Body of pancreas (tissue), 4 donors: ENCODE results near the gene MGAT5.

Source experiments
- POLR2A ChIP-seq, 3 donors: fragments of 450-650 bp; IDR thresholded peaks; one replicate each; pipeline ENCODE4 v1.6.1; 2016; ENCODE audit warnings: antibody characterized with exemption in 3 of 3, mild to moderate bottlenecking in 2 of 3
- TF ChIP-seq, protein P1 (sequence below), 7 experiments: fragments of 450-650 bp in 4 of 7; fragments of 200-600 bp in 3 of 7; sonication (generic) in 3 of 7; IDR thresholded peaks; one replicate each; pipeline ENCODE4 v1.5.1; 2016 to 2019; ENCODE audit warnings: antibody characterized with exemption in 7 of 7

DNA sequence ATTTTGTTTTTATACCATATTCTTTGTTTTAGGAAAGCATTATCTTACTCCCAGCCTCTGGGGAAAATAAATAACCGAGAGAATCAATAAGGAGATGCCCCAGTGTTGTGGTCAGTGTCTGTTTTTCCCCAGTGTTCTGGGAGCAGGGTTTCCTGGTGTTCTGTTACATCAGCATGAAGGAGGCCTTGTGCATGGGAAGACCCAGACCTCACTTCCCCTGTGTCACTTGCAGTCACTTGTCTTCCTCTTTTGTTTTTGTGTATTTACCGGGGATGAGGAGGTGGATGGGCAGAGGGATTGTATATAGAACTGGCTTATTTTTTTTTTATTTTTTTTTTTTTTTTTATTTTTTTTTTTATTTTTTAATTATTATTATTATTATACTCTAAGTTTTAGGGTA, 45.0 kb upstream of the MGAT5 start:
- TF ChIP-seq, protein P1, sequence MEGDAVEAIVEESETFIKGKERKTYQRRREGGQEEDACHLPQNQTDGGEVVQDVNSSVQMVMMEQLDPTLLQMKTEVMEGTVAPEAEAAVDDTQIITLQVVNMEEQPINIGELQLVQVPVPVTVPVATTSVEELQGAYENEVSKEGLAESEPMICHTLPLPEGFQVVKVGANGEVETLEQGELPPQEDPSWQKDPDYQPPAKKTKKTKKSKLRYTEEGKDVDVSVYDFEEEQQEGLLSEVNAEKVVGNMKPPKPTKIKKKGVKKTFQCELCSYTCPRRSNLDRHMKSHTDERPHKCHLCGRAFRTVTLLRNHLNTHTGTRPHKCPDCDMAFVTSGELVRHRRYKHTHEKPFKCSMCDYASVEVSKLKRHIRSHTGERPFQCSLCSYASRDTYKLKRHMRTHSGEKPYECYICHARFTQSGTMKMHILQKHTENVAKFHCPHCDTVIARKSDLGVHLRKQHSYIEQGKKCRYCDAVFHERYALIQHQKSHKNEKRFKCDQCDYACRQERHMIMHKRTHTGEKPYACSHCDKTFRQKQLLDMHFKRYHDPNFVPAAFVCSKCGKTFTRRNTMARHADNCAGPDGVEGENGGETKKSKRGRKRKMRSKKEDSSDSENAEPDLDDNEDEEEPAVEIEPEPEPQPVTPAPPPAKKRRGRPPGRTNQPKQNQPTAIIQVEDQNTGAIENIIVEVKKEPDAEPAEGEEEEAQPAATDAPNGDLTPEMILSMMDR (IDR thresholded peaks at IDR 0.05): no peak
- TF ChIP-seq POLR2A (IDR thresholded peaks at IDR 0.05): no peak
